IMR-90 (cell line): ENCODE results near the gene CLEC16A. TPM values are rescaled to one million over a fixed set of nuclear protein-coding genes. Genes with fewer than 3 reads are reported as not detected.

Experiments
- ATAC-seq: fragments of 200-7000 bp; cut with Tn5 transposase; 2 replicates; pipeline ENCODE4 v1.9.1; 2020; ENCODE audit warnings: low read depth, mild to moderate bottlenecking, moderate library complexity
- BruUV-seq: library from RNA; stranded (reverse); fragments of 400-500 nt; replicated peaks from 2 replicates; lab custom pipeline; 2021; lab: Mats Ljungman, UMichigan
- CTCF ChIA-PET: fragments of 300-600 bp; formaldehyde crosslinking; extraction: SDS; loops from one replicate; lab custom pipeline; 2021; ENCODE audit warnings: antibody characterized with exemption; lab: Yijun Ruan, JAX
- POLR2A ChIA-PET: fragments of 300-600 bp; sonication (Branson Sonifier 250); formaldehyde crosslinking; loops from one replicate; lab custom pipeline; 2022; ENCODE audit warnings: antibody characterized with exemption; ENCODE audit not compliant: unreplicated experiment; lab: Charles Lee
- DNase-seq: peaks from one replicate; pipeline ENCODE4 v3.0.0; 2013
- H2AFZ ChIP-seq: replicated peaks from 2 replicates; pipeline ENCODE3; 2013; ENCODE audit warnings: low read length, mild to moderate bottlenecking; ENCODE audit not compliant: poor library complexity
- H2AK5ac ChIP-seq: 2 replicates; pipeline ENCODE4 v1.6.1; 2013; ENCODE audit warnings: low read depth, low read length, inconsistent platforms
- H2AK9ac ChIP-seq: replicated peaks from 2 replicates; pipeline ENCODE3; 2013; ENCODE audit warnings: mild to moderate bottlenecking, low read depth, low read length, moderate library complexity; ENCODE audit not compliant: poor library complexity
- H2BK120ac ChIP-seq: 2 replicates; pipeline ENCODE4 v1.6.1; 2013; ENCODE audit warnings: low read depth, low read length, inconsistent platforms
- H2BK15ac ChIP-seq: 3 replicates; pipeline ENCODE4 v1.6.1; 2013; ENCODE audit warnings: low read depth, low read length, inconsistent platforms
- H2BK20ac ChIP-seq: 2 replicates; pipeline ENCODE4 v1.6.1; 2013; ENCODE audit warnings: low read depth, mild to moderate bottlenecking, inconsistent platforms, low read length, moderate library complexity
- H2BK5ac ChIP-seq: 2 replicates; pipeline ENCODE4 v1.6.1; 2013; ENCODE audit warnings: mild to moderate bottlenecking, low read depth, low read length, inconsistent platforms; ENCODE audit not compliant: poor library complexity, severe bottlenecking
- H3K14ac ChIP-seq: replicated peaks from 2 replicates; pipeline ENCODE4 v1.6.1; 2013; ENCODE audit warnings: low read depth, low read length, inconsistent platforms
- H3K18ac ChIP-seq: 2 replicates; pipeline ENCODE4 v1.6.1; 2013; ENCODE audit warnings: low read depth, low read length, control low read depth
- H3K23ac ChIP-seq: 2 replicates; pipeline ENCODE4 v1.6.1; 2013; ENCODE audit warnings: low read depth, low read length, inconsistent platforms
- H3K27ac ChIP-seq: 2 replicates; pipeline ENCODE4 v1.5.1; 2013; ENCODE audit warnings: mild to moderate bottlenecking, control low read depth, low read length; ENCODE audit not compliant: insufficient read depth
- H3K27me3 ChIP-seq: 2 replicates; pipeline ENCODE4 v1.6.1; 2013; ENCODE audit warnings: low read length; ENCODE audit not compliant: control insufficient read depth, insufficient read depth
- H3K36me3 ChIP-seq: 2 replicates; pipeline ENCODE4 v1.6.1; 2013; ENCODE audit warnings: low read length, mixed read lengths; ENCODE audit not compliant: control insufficient read depth, insufficient read depth
- H3K4ac ChIP-seq: 2 replicates; pipeline ENCODE4 v1.6.1; 2013; ENCODE audit warnings: low read depth, low read length, inconsistent platforms
- H3K4me1 ChIP-seq: 2 replicates; pipeline ENCODE4 v1.6.1; 2013; ENCODE audit warnings: low read length, mixed read lengths; ENCODE audit not compliant: control insufficient read depth, insufficient read depth
- H3K4me2 ChIP-seq: 2 replicates; pipeline ENCODE4 v1.6.1; 2013; ENCODE audit warnings: low read depth, mild to moderate bottlenecking, control low read depth, low read length, moderate library complexity
- H3K4me3 ChIP-seq: 2 replicates; pipeline ENCODE4 v1.5.1; 2013; ENCODE audit warnings: low read depth, mild to moderate bottlenecking, control low read depth, low read length, moderate library complexity; ENCODE audit not compliant: insufficient read depth
- H3K56ac ChIP-seq: 2 replicates; pipeline ENCODE4 v1.6.1; 2013; ENCODE audit warnings: low read length, inconsistent platforms; ENCODE audit not compliant: insufficient read depth; ENCODE audit errors: extremely low read depth
- H3K79me1 ChIP-seq, 2 experiments: 2 replicates each; pipeline ENCODE4 v1.6.1; 2013; ENCODE audit warnings: low read length in 2 of 2, inconsistent platforms in 1 of 2, low read depth in 1 of 2
- H3K9ac ChIP-seq: 2 replicates; pipeline ENCODE4 v1.6.1; 2013; ENCODE audit warnings: low read depth, low read length, control low read depth
- H3K9me1 ChIP-seq: 2 replicates; pipeline ENCODE4 v1.6.1; 2013; ENCODE audit warnings: low read length, inconsistent platforms; ENCODE audit not compliant: insufficient read depth
- H3K9me3 ChIP-seq: 2 replicates; pipeline ENCODE4 v1.6.1; 2013; ENCODE audit warnings: low read length; ENCODE audit not compliant: control insufficient read depth, insufficient read depth
- H4K20me1 ChIP-seq: 2 replicates; pipeline ENCODE4 v1.6.1; 2013; ENCODE audit warnings: low read length, inconsistent platforms; ENCODE audit not compliant: insufficient read depth
- H4K5ac ChIP-seq: 2 replicates; pipeline ENCODE4 v1.6.1; 2013; ENCODE audit warnings: mild to moderate bottlenecking, low read depth, low read length, control low read depth
- H4K8ac ChIP-seq, 2 experiments: 2 replicates each; pipeline ENCODE4 v1.6.1; 2013; ENCODE audit warnings: low read depth in 2 of 2, low read length in 2 of 2, control low read depth in 1 of 2, inconsistent platforms in 1 of 2
- H4K91ac ChIP-seq: 2 replicates; pipeline ENCODE4 v1.6.1; 2013; ENCODE audit warnings: low read depth, low read length, inconsistent platforms; ENCODE audit not compliant: insufficient read depth
- BHLHE40 ChIP-seq: fragments of 150-350 bp; IDR thresholded peaks from 2 replicates; pipeline ENCODE4 v1.6.1; 2016; ENCODE audit warnings: mild to moderate bottlenecking, low read depth, low read length
- RCOR1 ChIP-seq: IDR thresholded peaks from 2 replicates; pipeline ENCODE4 v1.6.1; 2012; ENCODE audit warnings: mild to moderate bottlenecking, low read length, improper control_type of control experiment; ENCODE audit not compliant: insufficient replicate concordance
- WGBS, 2 experiments: methylation state at CpG; one replicate each; pipeline versions ENCODE4 v1.1.5 to v1.1.7; 2013; ENCODE audit warnings: missing lambda C conversion rate in 2 of 2; ENCODE audit not compliant: insufficient read length in 1 of 2; ENCODE audit errors: extremely low coverage in 2 of 2; 5-methylcytosine and 5-hydroxymethylcytosine counted together
- dilution Hi-C: fragments of 300-500 bp; cut with HindIII; formaldehyde crosslinking; loops from one replicate; pipeline ENCODE4 v1.14.3; 2018; ENCODE audit warnings: low sequenced_read_pairs; ENCODE audit not compliant: unreplicated experiment
- in situ Hi-C: fragments of 300-500 bp; cut with MboI; formaldehyde crosslinking; loops from 3 replicates; pipeline ENCODE4 v1.14.3; 2019; ENCODE audit warnings: low sequenced_read_pairs, inconsistent platforms, mixed read lengths
- intact Hi-C: fragments of 100-400 bp; cut with micrococcal nuclease; formaldehyde crosslinking; loops from 2 replicates; pipeline ENCODE4 v1.10.0; 2022
- polyA plus RNA-seq, 3 experiments: library from polyadenylated mRNA; depleted of rRNA; stranded (reverse); fragments of >200 nt; gene quantifications; 2 replicates each; pipeline ENCODE4 v1.2.3, GENCODE V29; 2012; ENCODE audit warnings: low replicate concordance in 1 of 3
- total RNA-seq: library from RNA; depleted of rRNA; stranded (reverse); fragments of >200 nt; gene quantifications from 2 replicates; pipeline ENCODE4 v1.2.3, GENCODE V29; 2012

Gene CLEC16A
- total and polyA plus RNA-seq, 2 of the 4 experiments (the other 2 are of a cell fraction) = 15.9 to 16.5 TPM

GRCh38 chr16:11050944-11051343, 106.6 kb downstream of the CLEC16A start:
- Histone ChIP-seq H3K27me3 (no peaks in the 10 kb centered on the region), H3K79me1 (peaks cover 3 to 21% of the 10 kb centered on the region in 2 experiments; a peak in 1 of 4 replicates), H2BK20ac (peak overlapping the region; percentile 18; the same call in 1 of the 2 replicates), H2AK5ac (no peak overlapping the region), H3K27ac (no peak overlapping the region), H3K56ac (no peak overlapping the region), H2AFZ (no peak overlapping the region), H3K9ac (no peak overlapping the region), H2BK15ac (no peak overlapping the region), H3K14ac (no peak overlapping the region), H4K20me1 (no peaks in the 10 kb centered on the region), H2BK120ac (no peak overlapping the region), H3K9me3 (no peaks in the 10 kb centered on the region), H3K9me1 (peaks cover 31% of the 10 kb centered on the region), H3K23ac (no peak overlapping the region), H3K4me2 (no peak overlapping the region), H2BK5ac (no peak overlapping the region), H4K8ac (no peak overlapping the region), H4K5ac (no peak overlapping the region; the same call in 1 of the 2 replicates), H3K18ac (no peak overlapping the region), H3K4me1 (peaks cover 18% of the 10 kb centered on the region), H3K36me3 (peaks cover 21% of the 10 kb centered on the region), H3K4me3 (no peak overlapping the region), H4K91ac (no peak overlapping the region), H3K4ac (no peak overlapping the region; the same call in 1 of the 2 replicates), H2AK9ac (peak overlapping the region; percentile 50)
- TF ChIP-seq BHLHE40 (no peak), RCOR1 (no peak)
- in situ Hi-C loops (no loop called here), dilution Hi-C loops (no loop called here), intact Hi-C loops (no loop called here)
- ChIA-PET CTCF (no interaction called here), POLR2A (no interaction called here)
- no TSS peak for BruUV-seq
- no peak for ATAC-seq
- WGBS, 2 experiments = 97% methylated on average over 4 of the region's 7 CpGs; no CpG with 5 or more reads in 1 of the 2 experiments
- no peak for DNase-seq
